GM12878 (cell line): Measurements from ENCODE around the gene SPATC1L.

Source experiments
- MTA3 ChIP-seq: IDR thresholded peaks from 2 replicates; pipeline ENCODE4 v1.6.1; 2012; ENCODE audit warnings: low read length, inconsistent platforms, borderline replicate concordance
- POLR2AphosphoS2 ChIP-seq: IDR thresholded peaks from 2 replicates; pipeline ENCODE4 v1.6.1; 2011; ENCODE audit warnings: low read depth, mild to moderate bottlenecking, low read length, improper control_type of control experiment, moderate library complexity
- TAF1 ChIP-seq: IDR thresholded peaks from 2 replicates; pipeline ENCODE4 v1.6.1; 2011; ENCODE audit warnings: mild to moderate bottlenecking, low read depth, low read length, borderline replicate concordance

GRCh38 chr21:46226146-46226545, 41.9 kb upstream of the SPATC1L start:
- TF ChIP-seq POLR2AphosphoS2 (no peak), MTA3 (no peak), TAF1 (no peak)
